ENCODE data around the gene ATP6V0B. TPM values are rescaled to one million over a fixed set of nuclear protein-coding genes. Genes with fewer than 3 reads are reported as not detected.

The ATP6V0B gene
- total and polyA plus RNA-seq, 10 of the 15 experiments (the other 5 are each of a cell fraction or from before 2014, with no cell fraction given), result 65.3 to 250 (median 144) TPM

GRCh38 chr1:43995984-43996732 lies 21.4 kb downstream of the ATP6V0B start:
- Histone ChIP-seq H3K4me2 (ENCODE audit: control insufficient read depth, insufficient read depth) (no peak overlapping the region), H3K4me1 (ENCODE audit: control insufficient read depth, insufficient read depth, low read length) (peaks cover 12% of the 10 kb centered on the region), H4K20me1 (ENCODE audit: control insufficient read depth, insufficient read depth) (no peaks in the 10 kb centered on the region), H3K9ac (ENCODE audit: control insufficient read depth, insufficient read depth, low read length) (no peak overlapping the region), H3K4me3 (no peak overlapping the region), H2AFZ (ENCODE audit: control insufficient read depth, low read depth, low read length) (no peak overlapping the region), H3K9me3 (replicated peaks; ENCODE audit: control insufficient read depth, insufficient read depth, low read length) (no peaks in the 10 kb centered on the region), H3K79me2 (ENCODE audit: control insufficient read depth, insufficient read depth, low read length) (no peaks in the 10 kb centered on the region), H3K36me3 (ENCODE audit: control insufficient read depth in 2 of 2, insufficient read depth in 2 of 2, low read length in 1 of 2) (no peaks in the 10 kb centered on the region), H3K27me3 (replicated peaks in 1 of 2; ENCODE audit: control insufficient read depth in 2 of 2, insufficient read depth in 2 of 2, low read length in 1 of 2) (no peaks in the 10 kb centered on the region), H3K27ac (ENCODE audit: control insufficient read depth, insufficient read depth) (no peak overlapping the region)
- in situ Hi-C loops (cut with MboI), result no loop called here
- intact Hi-C loops (cut with micrococcal nuclease; ENCODE audit: unreplicated experiment), result no loop called here
- WGBS (ENCODE audit: insufficient coverage, insufficient replicate concordance, low lambda C conversion rate, missing lambda C conversion rate), result 78% methylated on average over 21 of the region's 21 CpGs
- TF ChIP-seq ZSCAN29 (IDR thresholded peaks at IDR 0.05) (no peak), IRF4 (IDR thresholded peaks at IDR 0.05; ENCODE audit: low read depth, low read length) (no peak), LARP7 (IDR thresholded peaks at IDR 0.05) (no peak), RUNX3 (IDR thresholded peaks at IDR 0.05; ENCODE audit: low read length) (no peak), NR2F1 (conservative IDR thresholded peaks at IDR 0.05) (no peak), SREBF2 (IDR thresholded peaks at IDR 0.05; ENCODE audit: low read length) (no peak), SIN3A (IDR thresholded peaks at IDR 0.05; ENCODE audit: low read depth, low read length) (no peak), NRF1 (conservative IDR thresholded peaks at IDR 0.05; ENCODE audit: low read depth, low read length) (no peak), CREB1 (IDR thresholded peaks at IDR 0.05; ENCODE audit: low read depth) (no peak), STAT1 (conservative IDR thresholded peaks at IDR 0.05) (no peak), MXI1 (IDR thresholded peaks at IDR 0.05; ENCODE audit: low read depth, low read length) (no peak), ZBTB40 (IDR thresholded peaks at IDR 0.05; ENCODE audit: borderline replicate concordance) (no peak), NR2C1 (IDR thresholded peaks at IDR 0.05) (no peak), PAX5 (IDR thresholded peaks at IDR 0.05; ENCODE audit: borderline replicate concordance, low read depth, low read length) (no peak), NFYB (IDR thresholded peaks at IDR 0.05; ENCODE audit: insufficient read depth, low read depth, low read length) (no peak), ZBTB33 (IDR thresholded peaks at IDR 0.05) (no peak), KLF5 (IDR thresholded peaks at IDR 0.05; ENCODE audit: partially characterized antibody) (no peak), BHLHE40 (IDR thresholded peaks at IDR 0.05; ENCODE audit: borderline replicate concordance in 1 of 2, low read depth in 2 of 2, low read length in 1 of 2) (no peak), FOS (IDR thresholded peaks at IDR 0.05; ENCODE audit: borderline replicate concordance, extremely low read depth, insufficient read length) (no peak)
- ChIA-PET RAD21 (ENCODE audit: unreplicated experiment) (no interaction called here), POLR2A (no interaction called here), CTCF (interaction anchor here (1.2 to 4.6 kb wide), 2 partner anchors 40 to 52 kb away, joined by 5 to 25 read pairs; no protein-coding TSS in a partner anchor), SMC1A (ENCODE audit: uncharacterized antibody, unreplicated experiment) (no interaction called here)
- DNase-seq (ENCODE audit: low read depth, low spot score) (no peak), FAIRE-seq (no peak), ATAC-seq (no peak)
- BruUV-seq (replicated peaks), result no TSS peak

Measured in GM12878 (cell line).